DLD1 (cell line): ENCODE measurements around the gene ZNF215.
"Not testable (repeated sequence)": the region's sequence is repeated elsewhere in the genome, so short reads cannot be mapped to it uniquely, and the experiment has no call there.

Experiments
- in situ Hi-C: cut with HindIII; loops from 2 replicates; pipeline ENCODE4 v1.10.0; 2017; ENCODE audit warnings: low sequenced_read_pairs

Gene ZNF215

GRCh38 chr11:6926208-6927029 lies at the start of gene ZNF215:
Gene ZNF215 (plus strand): TSS chr11:6926426. CDS start chr11:6932273, 5,847 bp downstream.
- in situ Hi-C loops = no loop called here

DNA sequence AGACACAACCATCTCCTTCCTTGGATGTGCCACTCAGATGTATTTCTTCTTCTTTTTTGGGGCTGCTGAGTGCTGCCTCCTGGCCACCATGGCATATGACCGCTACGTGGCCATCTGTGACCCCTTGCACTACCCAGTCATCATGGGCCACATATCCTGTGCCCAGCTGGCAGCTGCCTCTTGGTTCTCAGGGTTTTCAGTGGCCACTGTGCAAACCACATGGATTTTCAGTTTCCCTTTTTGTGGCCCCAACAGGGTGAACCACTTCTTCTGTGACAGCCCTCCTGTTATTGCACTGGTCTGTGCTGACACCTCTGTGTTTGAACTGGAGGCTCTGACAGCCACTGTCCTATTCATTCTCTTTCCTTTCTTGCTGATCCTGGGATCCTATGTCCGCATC lies 49.3 kb upstream of the ZNF215 start:
- in situ Hi-C loops = no loop called here

DNA sequence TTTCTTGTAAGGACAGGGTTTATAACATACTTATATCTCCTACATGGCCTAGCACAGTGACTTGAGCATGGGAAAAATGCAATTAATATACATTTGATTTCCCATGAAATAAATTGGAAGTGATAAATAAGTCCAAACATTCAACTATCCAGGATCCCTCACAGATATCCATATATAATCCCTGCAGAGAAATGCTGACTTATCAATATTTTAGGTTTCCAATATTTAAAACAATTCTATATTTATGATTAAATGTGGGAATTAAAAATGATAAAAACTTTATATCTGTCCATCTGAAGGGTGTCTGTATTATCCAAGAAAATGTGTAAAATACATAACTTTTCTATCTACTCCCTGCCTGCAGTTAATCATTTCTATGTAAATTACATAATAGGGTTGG lies 43.5 kb upstream of the ZNF215 start:
- in situ Hi-C loops = no loop called here

DNA sequence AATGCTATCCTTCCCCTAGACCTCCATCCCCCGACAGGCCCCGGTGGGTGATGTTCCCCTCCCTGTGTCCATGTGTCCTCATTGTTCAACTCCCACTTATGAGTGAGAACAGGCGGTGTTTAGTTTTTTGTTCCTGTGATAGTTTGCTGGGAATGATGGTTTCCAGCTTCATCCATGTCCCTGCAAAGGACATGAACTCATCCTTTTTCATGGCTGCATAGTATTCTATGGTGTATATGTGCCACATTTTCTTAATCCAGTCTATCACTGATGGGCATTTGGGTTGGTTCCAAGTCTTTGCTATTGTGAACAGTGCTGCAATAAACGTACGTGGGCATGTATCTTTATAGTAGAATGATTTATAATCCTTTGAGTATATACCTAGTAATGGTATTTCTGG lies 38.5 kb upstream of the ZNF215 start:
- in situ Hi-C loops = not testable (repeated sequence)

GRCh38 chr11:6888830-6889229 lies 37.4 kb upstream of the ZNF215 start:
- in situ Hi-C loops = no loop called here

DNA sequence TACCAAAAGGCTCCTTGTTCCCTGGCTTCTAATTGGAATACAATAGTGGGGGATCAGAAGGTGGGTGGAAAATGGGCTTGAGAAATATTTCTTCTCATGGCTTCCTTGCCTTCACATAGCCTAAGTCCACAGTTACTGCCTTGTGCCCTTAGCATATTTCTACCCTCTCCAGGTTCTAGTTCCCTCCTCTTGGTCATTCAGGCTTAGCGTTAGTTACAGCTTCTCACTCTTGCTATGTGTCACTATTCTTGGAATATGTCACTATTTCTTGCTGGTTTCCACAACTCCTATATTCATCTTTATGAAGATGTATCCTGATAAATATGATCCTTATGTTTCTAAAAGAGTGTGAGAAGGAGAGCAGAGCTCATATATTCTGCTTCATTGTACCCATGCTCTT lies 36.4 kb upstream of the ZNF215 start:
- in situ Hi-C loops = no loop called here

GRCh38 chr11:6892400-6892799 lies 33.8 kb upstream of the ZNF215 start, which contains the start of gene OR2D2:
Gene OR2D2 (minus strand): TSS chr11:6892500. CDS start chr11:6892500, 0 bp downstream.
- in situ Hi-C loops = no loop called here

DNA sequence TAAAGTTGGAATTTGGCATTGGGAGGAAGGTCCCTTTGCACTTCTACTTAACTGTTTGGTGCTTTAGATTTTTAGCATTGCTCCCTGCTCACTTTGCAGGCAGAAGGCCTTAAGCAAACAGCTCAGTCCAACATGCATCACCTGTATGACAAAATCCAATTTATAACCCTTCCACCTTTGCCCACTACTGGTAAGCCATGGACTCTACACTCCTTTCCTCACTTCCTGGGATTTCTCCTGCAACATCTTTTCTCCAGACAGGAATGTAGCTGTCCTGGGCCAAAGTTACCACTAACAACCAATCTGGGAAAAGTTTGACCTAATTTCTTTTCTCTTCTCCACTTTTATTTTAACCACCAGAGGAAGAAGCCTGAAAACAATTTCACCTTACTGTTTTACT lies 32.1 kb upstream of the ZNF215 start:
- in situ Hi-C loops = no loop called here

DNA sequence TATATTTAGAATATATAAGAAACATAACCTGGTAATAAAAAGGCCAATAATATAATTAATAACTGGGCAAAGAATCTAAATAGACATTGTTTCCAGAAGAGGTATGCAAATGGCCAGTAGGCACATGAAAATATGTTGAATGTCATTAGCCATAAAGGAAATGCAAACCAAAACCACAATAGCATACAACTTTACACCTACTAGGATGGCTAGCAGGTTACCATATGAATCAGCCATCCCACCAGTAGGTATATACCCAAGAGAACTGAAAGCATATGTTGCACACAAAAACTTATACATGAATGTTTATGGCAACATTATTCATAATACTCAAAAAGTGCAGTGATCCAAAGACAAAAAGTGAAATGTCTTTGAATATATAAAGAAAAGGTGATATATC lies 31.2 kb upstream of the ZNF215 start:
- in situ Hi-C loops = no loop called here

GRCh38 chr11:6898911-6899310 lies 27.3 kb upstream of the ZNF215 start:
- in situ Hi-C loops = no loop called here

DNA sequence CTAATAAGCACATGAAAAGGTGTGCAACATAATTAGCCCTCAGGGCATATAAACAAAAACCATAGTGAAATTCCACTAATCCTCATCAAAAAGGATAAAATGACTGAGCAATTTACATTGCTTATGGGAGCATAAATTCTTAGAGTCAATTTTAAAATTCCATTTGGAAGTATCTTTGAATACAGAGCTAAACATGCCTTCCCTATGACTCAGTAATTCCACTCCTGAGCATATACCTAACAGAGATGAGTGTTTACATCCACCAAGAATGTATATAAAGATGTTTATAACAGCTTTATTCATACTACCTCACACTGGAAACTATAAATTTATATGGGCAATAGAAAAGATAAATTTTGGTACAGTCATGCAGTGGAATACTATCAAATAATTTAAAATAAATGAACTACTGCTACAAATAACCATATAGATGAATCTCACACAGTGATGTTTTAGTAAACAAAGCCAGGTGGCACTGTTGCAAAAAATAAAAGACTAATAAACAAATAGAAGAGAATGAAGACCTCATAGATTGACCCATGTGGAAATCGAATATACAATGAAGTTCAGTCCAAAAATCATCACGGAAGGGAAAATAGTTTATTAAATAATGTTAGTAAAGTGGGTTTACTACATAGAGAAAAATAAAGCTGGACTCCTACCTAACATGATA lies 25.8 kb upstream of the ZNF215 start:
- in situ Hi-C loops = loop anchor here (10.0 kb wide), 1 partner anchor 614 kb away; the partner anchor contains the start of gene PPFIBP2

GRCh38 chr11:6904804-6905203 lies 21.4 kb upstream of the ZNF215 start:
- in situ Hi-C loops = loop anchor here (10.0 kb wide), 1 partner anchor 610 kb away; the partner anchor contains the start of gene PPFIBP2

GRCh38 chr11:6911378-6911777 lies 14.8 kb upstream of the ZNF215 start:
- in situ Hi-C loops = no loop called here

DNA sequence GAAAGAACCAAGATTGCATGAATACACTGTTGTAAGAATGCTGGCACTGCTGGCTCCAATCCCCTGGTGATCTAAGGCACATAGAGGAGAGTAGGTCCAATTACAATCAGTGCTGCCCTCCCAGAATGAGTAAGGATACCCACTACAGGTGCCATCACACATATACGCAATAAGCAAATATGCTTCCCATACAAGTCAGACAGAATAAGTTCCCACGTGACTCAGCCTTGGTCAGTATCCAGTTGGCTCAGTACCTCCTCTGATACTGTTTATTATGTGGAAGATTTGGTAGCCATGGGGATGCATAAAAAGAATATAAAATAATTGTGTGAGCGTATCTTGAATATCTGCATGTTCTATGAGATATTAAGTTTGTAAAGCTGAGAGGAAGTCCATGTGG lies 14.3 kb upstream of the ZNF215 start:
- in situ Hi-C loops = no loop called here

- in situ Hi-C loops = no loop called here
Measured at GRCh38 chr11:6919698-6920097, 6.5 kb upstream of the ZNF215 start.

- in situ Hi-C loops = no loop called here
Measured at GRCh38 chr11:6920702-6921101, 5.5 kb upstream of the ZNF215 start, which contains the start of gene OR2D3. Gene OR2D3 (plus strand): TSS chr11:6921002. CDS start chr11:6921002, 0 bp downstream.

DNA sequence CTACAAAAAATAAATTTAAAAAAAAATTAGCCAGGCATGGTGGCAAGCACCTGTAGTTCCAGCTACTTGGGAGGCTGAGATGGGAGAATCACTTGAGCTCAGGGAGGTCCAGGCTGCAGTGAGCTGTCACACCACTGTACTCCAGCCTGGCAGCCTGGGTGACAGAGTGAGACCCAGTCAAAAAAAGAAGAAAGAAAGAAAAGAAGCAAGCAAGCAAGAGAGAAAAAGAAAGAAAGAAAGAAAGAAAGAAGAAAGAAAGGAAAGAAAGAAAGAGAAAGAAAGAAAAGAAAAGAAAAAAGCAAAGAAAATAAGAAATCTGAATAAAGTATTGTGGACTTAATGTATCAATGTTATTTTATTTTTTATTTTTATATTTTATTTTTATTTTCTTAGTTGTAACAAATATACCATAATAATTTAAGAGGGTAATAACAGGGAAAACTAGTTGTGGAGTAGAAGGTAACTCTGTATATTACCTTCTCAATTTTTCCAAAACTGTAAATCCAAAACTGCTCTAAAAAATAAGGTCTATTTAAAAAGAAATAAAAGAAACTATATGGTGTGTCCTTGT lies 1.1 kb upstream of the ZNF215 start:
- in situ Hi-C loops = no loop called here

DNA sequence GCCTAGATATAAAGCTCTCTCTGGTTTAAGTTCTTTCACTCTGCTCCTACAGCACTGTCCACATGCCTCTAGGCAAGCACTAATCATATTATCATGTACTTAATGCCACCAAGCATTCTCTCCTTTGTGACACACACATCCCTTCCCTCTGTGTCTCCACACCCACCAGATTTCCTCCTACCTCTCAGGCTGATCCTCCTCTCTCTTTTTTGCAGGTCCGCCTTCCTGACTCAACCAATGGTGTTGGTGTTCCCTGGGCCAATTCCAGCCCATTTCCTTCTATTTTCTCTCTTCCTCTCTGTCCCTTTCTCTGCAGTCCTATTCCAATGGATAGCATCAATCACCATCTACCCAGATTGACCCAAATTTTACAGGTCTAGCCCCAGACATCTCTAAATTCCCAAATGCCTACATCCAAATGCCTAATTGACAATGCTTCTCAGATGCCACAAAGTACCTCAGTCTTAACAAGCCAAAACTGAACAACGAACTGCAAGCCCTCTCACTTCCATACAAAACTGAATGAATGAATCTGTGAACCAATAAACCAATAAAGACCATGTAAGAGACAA lies 504 bp upstream of the ZNF215 start:
- in situ Hi-C loops = no loop called here

- in situ Hi-C loops = no loop called here
Measured at GRCh38 chr11:6927030-6927617, 898 bp downstream of the ZNF215 start.

DNA sequence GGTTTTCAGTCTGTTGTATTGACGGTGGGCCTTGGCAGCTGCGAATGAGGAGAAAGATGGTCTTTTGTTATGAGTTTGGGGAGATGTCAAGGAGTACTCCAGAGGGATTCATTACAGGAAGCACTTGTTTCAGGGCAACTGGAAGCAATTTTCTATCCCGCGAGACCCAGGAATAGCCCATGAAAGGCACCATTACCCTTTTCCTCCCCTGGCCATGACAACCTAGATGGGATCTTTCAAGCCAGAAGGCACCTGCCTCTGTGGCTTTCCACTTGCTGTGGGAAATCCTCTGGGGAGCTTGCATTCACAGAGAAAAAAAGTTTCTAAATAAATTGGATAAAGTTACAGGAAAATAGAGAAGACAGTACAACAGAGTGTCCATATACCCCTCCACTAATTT lies 2.7 kb downstream of the ZNF215 start:
- in situ Hi-C loops = no loop called here

DNA sequence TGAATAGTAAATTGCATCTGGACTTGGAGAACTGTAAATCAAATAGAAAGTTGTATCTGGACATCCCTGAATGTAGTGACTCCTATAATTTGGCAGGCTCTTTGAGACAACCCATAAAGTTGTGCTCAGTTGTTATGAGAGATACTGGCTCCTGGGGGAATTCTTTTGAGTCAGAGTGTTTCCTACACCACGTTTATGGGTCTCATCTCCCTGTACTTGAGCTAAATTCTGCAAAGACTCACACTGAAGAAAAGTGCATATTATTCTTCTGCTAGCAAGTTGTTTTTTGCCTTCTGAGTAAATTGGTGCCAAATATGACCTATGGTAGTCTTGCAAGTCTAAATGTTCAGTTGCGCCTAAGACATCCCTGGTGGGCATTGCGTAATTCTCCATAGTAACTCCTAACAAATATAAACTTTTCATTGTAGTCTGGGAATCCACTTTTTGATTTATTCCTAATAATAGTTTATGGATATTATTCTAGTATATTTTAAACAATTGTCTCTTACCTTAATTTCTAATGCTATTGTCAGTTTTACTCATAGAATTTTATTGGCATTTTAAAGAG lies 5.0 kb downstream of the ZNF215 start:
- in situ Hi-C loops = no loop called here
